GM18519 (cell line): Measurements from ENCODE around the gene OR6T1.

Source experiments
- ATAC-seq: cut with Tn5 transposase; IDR thresholded peaks from one replicate; pipeline ENCODE4 v1.9.1; 2021; ENCODE audit warnings: mild to moderate bottlenecking, moderate library complexity; ENCODE audit not compliant: unreplicated experiment, low FRiP score

The OR6T1 gene

DNA sequence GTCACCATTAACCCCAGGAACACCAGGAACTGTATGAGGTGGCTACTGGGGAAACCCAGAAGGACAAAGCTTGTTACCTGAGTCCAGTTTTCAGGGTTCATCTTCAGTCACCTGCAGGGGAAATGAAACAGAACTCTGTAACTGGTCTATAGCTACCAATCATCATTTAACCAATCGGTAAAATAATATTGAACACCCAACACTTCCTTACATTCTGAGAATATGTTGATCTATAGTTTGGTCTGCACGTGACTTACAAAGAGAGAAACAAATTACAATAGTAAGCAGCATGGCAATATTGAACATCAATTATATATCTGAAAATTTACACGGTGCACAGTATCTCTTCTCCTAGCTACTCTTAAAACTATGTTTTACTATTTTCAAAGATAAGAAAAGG lies at the start of gene OR6T1:
TSS of gene OR6T1 (minus strand) at position 101 of the 400 bp plus-strand sequence. CDS start at position 101, 0 bp downstream.
- no peak for ATAC-seq

DNA sequence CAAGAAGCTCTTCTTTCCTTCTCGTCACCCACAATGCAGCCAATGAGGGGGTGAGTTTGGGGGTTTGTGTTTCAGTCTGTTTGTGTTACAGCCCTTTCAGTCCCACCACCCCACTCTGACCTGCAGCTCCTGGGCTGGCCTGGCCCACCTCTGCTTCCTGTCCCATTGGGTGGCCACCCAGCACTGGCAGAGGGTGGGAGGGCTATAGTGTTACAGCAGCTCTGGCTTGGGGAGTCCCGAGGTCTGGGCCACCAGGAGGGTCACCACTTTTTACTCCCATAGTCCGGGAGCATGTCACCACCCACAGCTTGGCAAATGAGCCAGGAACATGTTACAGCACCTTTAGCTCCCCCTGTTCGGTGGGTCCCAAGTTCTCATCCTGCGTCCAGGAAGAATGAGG lies 35.7 kb upstream of the OR6T1 start:
- no peak for ATAC-seq

DNA sequence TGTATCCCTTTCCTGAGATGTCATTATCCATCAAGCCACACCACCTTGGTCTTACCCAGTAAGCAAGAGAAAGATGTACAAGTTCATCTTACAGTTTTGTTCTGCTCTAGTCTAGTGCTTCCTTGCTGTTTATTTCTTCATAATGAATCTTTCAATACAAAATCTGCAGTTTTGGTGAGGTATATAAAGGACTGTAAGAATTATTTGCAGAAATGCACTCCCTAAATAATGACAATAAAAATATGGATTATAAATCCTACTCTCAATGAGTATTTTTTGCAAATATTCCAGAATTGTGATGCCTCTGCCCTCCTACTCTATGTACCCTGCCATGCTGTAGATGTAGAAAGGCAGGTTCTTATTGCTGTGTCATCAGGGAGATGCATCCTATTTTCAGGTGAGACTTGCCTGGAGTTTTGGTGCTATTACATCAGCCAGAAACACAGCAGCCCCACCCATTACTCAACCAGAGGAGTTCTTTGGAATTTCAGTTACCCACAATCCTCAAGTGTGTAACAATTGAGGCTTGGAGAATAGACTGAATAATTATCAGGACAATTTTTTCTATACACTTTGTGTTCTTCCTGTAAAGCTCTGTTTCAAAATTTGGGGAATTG lies 34.2 kb upstream of the OR6T1 start, which contains the start of gene OR10S1:
TSS of gene OR10S1 (minus strand) at position 51 of the 617 bp plus-strand sequence. CDS start 117 bp downstream, outside the sequence.
- no peak for ATAC-seq

DNA sequence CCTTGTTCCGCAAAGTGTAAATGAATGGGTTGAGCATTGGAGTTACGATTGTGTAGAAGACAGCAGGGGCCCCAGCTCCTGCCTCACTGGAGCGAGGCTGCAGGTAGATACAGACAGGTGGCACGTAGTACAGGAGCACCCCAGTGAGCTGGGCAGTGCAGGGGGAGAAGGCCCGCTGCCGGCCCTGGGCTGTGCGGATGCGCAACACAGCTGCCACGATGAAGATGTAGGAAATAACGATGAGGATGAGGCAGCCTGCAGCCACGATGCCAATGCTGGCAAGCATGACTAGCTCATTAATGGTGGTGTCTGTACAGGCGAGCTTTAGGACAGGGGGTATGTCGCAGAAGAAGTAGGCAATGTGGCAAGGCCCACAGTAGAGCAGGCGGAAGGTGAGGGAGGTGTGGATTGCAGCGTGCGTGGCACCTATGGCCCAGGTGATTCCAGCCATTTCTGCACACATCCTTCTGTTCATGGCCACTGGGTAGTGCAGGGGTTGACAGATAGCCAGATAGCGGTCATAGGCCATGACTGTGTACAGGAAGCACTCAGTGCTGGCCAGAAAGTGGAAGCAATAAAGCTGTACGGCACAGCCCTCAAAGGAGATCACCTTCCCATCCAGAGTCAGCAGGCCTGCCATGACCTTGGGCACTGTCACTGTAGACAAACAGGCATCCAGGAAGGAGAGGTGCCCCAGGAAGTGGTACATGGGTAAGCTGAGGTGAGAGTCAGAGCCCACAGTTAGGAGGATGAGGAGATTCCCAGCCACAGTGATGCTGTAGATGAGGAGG lies 33.3 kb upstream of the OR6T1 start:
- ATAC-seq: no peak

DNA sequence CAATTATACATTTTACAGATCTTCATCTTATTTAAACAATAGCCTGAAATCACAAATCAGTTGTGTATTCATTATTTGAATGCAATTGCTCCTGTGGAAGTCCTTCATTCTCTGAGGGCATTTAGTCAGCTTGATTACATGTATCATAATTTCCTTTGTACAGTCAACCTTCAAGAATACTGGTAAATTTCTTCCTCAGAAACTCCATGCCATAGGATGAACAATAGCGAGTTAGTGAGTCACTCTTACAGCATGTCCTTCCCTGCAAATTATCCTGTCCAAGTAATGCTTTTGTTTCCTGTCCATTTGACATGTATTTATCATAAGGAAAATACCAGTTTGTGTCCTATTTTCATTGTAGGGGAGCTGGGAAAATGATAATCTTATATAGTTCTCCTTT lies 30.2 kb upstream of the OR6T1 start:
- ATAC-seq: no peak

- no peak for ATAC-seq
These were observed 13.1 kb upstream of the OR6T1 start for GRCh38 chr11:123956752-123957151.

DNA sequence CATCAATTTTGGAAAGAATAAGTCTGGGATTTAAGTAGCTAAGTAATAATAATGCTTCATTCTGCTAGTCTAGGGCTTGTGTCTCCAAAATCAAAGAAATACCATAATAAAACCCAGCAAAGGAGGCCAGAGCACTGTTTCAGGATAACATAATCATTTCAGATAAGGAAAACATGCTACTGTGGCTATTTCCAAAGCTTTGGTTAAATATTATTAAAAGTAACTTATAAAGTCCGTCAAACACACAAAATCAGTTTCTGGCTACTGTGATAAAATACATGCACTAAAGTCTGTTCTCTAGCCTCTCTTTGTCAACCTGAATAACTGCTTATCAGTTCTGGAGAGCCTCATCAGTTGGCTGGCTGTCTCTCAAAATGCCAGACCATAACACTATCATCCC lies 1.5 kb upstream of the OR6T1 start:
- no peak for ATAC-seq

DNA sequence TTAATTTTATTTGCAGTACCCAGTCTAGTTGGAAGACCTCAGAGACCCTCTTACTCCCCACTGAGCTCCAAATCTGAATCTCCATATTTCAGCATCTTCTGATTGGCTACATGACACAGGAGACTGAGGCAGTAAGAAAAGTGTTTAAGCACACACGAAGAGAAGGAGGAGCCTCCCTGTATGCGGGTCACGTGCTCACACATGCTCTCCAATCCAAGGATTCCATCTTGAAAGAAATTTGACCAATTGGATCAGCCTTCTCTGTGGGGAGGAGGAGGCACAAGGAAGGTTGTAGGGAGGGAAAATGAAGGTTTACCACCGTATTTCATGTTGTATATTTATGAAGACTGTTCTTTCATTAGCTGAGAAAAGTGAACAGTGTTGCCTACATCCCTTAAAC lies 1.2 kb downstream of the OR6T1 start:
- ATAC-seq: no peak

- no peak for ATAC-seq
These were observed 4.3 kb downstream of the OR6T1 start, which contains the start of gene OR4D5 for GRCh38 chr11:123939317-123939716. TSS of gene OR4D5 (plus strand) at chr11:123939617. CDS start at chr11:123939617, 0 bp downstream.

DNA sequence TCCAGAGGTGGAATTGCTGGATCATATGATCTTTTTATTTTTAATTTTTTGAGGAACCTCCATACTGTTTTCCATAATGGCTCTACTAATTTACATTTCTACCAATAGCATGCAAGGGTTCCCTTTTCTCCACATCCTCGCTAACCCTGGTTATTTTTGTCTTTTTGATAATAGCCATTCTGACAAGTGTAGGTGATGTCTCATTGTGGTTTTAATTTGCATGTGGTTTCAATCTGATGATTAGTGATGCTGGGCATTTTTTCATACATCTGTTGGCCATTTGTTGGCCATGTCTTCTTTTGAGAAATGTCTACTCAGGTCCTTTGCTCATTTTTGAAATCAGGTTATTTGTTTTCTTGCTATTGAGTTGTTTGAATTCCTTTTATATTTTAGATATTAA lies 19.6 kb downstream of the OR6T1 start:
- no peak for ATAC-seq

- ATAC-seq: no peak
These were observed 22.7 kb downstream of the OR6T1 start for GRCh38 chr11:123920943-123921342.

DNA sequence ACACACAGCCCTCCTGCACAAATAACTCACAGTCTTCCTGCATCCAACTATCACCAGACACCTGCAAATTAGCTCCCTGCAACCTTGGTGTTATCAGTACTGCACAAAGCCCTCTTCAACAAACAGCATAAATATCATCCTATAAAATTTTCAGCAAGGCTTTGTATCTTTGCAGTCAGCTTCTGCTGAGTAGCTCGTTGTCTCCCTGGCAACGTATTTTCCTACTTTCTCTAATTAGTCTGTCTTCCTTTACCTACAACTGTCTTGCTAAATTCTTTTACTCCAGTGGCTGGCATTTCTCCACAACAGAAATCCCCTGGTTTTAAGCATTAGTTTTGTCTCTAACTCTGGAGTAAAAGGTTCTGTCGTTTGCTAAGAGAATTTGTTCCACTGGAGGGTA lies 37.8 kb downstream of the OR6T1 start:
- no peak for ATAC-seq

DNA sequence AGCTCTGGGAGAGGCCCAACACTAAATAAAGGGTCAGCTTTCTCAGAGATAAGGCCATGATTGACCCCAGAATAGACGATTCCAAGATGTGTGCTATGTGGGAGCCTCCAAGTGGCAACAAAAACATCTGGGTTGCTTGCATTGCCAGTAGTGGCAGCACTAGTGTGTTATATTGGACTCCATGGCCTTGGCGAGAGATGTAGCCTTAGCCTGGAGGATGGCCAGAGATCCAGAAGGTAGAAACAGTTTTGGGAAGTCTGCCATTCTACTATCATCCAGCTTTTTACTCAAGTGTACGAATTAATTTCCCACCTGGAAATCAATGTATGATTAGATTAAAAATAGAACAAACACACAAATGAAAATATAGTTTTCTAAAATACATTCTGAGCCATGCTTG lies 38.7 kb downstream of the OR6T1 start:
- no peak for ATAC-seq

DNA sequence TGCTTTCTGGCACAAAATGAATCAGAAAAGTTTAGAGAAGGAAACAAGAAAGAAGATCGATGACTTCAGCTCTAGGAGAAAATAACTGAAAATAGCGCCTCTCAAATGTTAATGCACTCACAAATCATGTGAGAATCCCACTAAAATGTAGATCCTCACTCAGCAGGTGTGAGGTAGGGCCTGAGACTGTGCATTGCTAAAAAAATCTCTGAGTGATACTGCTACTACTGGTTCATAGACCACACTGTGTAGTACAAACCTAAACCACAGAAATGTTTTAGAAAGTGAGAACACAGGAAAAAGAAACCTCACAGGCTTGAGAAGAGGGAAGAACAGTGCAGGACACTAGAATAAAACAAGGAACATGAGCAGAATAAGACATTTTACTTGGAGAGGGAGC lies 39.7 kb downstream of the OR6T1 start:
- peak; percentile 97 for ATAC-seq

DNA sequence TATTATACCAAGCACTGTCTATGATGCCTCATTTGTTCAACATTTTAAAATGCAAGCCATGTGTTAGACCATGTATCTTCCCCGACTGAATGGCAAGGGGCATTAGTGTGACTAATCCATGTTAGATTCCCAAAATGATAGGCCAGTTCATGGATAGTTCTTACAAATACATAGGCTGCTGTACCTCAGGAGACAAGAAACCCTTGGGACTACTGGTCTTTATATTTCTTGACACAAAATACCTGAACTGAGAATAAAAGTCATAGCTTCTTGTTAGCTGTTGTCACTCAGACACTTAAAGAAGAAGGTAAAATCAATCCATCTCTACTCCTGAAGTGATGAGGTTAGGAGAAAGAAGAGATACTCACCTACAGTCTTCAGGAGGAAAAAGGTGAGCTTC lies 41.8 kb downstream of the OR6T1 start, which contains the start of gene OR8D4:
TSS of gene OR8D4 (plus strand) at position 301 of the 400 bp plus-strand sequence. CDS start 4,265 bp downstream, outside the sequence.
- no peak for ATAC-seq

DNA sequence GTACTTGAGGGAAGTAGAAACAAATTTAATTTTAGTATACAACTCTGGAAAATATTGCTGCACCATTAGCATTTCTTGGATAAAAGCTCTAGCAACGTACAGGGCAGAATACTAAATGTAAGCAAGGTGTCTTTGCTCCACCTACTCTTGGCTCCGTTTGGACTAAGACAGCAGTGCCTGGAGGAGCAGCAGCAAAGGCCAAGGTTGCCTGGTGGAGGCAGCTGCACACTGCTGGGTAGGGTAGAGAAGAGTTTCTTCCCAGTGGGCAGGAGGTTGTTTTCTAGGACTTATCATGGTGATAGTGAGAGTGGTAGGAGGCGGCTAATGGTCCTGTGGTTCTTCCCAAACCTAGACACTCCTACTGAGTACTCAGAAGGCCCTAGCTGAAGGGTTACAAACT lies 43.8 kb downstream of the OR6T1 start:
- ATAC-seq: no peak
